SK-N-SH treated with all-trans-retinoic acid at 6 μM for 48 hours (cell line): Measurements from ENCODE around the gene CD101.

Experiments
- ATAC-seq: fragments of 200-7000 bp; cut with Tn5 transposase; 3 replicates; pipeline ENCODE4 v1.9.1; 2020; ENCODE audit warnings: mild to moderate bottlenecking, moderate library complexity
- ARNTL ChIP-seq: fragments of 450-650 bp; formaldehyde crosslinking; IDR thresholded peaks from 2 replicates; pipeline ENCODE4 v1.5.0; 2020; ENCODE audit warnings: low read depth, mild to moderate bottlenecking, moderate library complexity, borderline replicate concordance
- BACH2 ChIP-seq: fragments of 250-450 bp; sonication (Bioruptor Pico); IDR thresholded peaks from 2 replicates; pipeline ENCODE4 v1.9.0; 2021; ENCODE audit warnings: mild to moderate bottlenecking, borderline replicate concordance
- CSDC2 ChIP-seq: fragments of 250-450 bp; sonication (Bioruptor Pico); IDR thresholded peaks from 2 replicates; pipeline ENCODE4 v1.5.0; 2020; ENCODE audit warnings: mild to moderate bottlenecking, moderate library complexity
- CSRNP3 ChIP-seq: fragments of 250-450 bp; sonication (Bioruptor Pico); IDR thresholded peaks from 2 replicates; pipeline ENCODE4 v1.5.1; 2021; ENCODE audit warnings: mild to moderate bottlenecking, moderate library complexity
- ESRRG ChIP-seq: fragments of 250-450 bp; sonication (Bioruptor Pico); IDR thresholded peaks from 2 replicates; pipeline ENCODE4 v1.6.1; 2021; ENCODE audit warnings: mild to moderate bottlenecking
- GLIS3 ChIP-seq: fragments of 250-450 bp; sonication (Bioruptor Pico); IDR thresholded peaks from 2 replicates; pipeline ENCODE4 v1.5.0; 2020; ENCODE audit warnings: mild to moderate bottlenecking, moderate library complexity
- ISL1 ChIP-seq: fragments of 250-450 bp; sonication (Bioruptor Pico); IDR thresholded peaks from 2 replicates; pipeline ENCODE4 v2.1.2; 2022; ENCODE audit warnings: mild to moderate bottlenecking, moderate library complexity
- PATZ1 ChIP-seq: fragments of 250-450 bp; sonication (Bioruptor Pico); IDR thresholded peaks from 2 replicates; pipeline ENCODE4 v1.8.0; 2020; ENCODE audit warnings: mild to moderate bottlenecking, moderate library complexity, borderline replicate concordance
- POU6F1 ChIP-seq: fragments of 250-450 bp; sonication (Bioruptor Pico); IDR thresholded peaks from 2 replicates; pipeline ENCODE4 v1.8.0; 2021; ENCODE audit warnings: low read depth, mild to moderate bottlenecking, moderate library complexity, borderline replicate concordance
- PPARA ChIP-seq: fragments of 250-450 bp; sonication (Bioruptor Pico); IDR thresholded peaks from 2 replicates; pipeline ENCODE4 v1.5.0; 2020; ENCODE audit warnings: mild to moderate bottlenecking, borderline replicate concordance
- RARB ChIP-seq: fragments of 250-450 bp; sonication (Bioruptor Pico); IDR thresholded peaks from 2 replicates; pipeline ENCODE4 v1.8.0; 2021; ENCODE audit warnings: mild to moderate bottlenecking, moderate library complexity
- SNAI2 ChIP-seq: fragments of 250-450 bp; sonication (Bioruptor Pico); IDR thresholded peaks from 2 replicates; pipeline ENCODE4 v1.5.0; 2020; ENCODE audit warnings: mild to moderate bottlenecking, moderate library complexity
- TCF4 ChIP-seq: fragments of 250-450 bp; sonication (Bioruptor Pico); IDR thresholded peaks from 2 replicates; pipeline ENCODE4 v1.8.0; 2021; ENCODE audit warnings: mild to moderate bottlenecking, moderate library complexity, borderline replicate concordance
- TOX ChIP-seq: fragments of 250-450 bp; sonication (Bioruptor Pico); IDR thresholded peaks from 2 replicates; pipeline ENCODE4 v1.8.0; 2021; ENCODE audit warnings: mild to moderate bottlenecking, moderate library complexity, borderline replicate concordance
- TSHZ2 ChIP-seq: fragments of 250-450 bp; sonication (Bioruptor Pico); IDR thresholded peaks from 2 replicates; pipeline ENCODE4 v1.5.0; 2020; ENCODE audit warnings: mild to moderate bottlenecking, moderate library complexity
- ZC3H10 ChIP-seq: fragments of 250-450 bp; sonication (Bioruptor Pico); IDR thresholded peaks from 2 replicates; pipeline ENCODE4 v1.5.1; 2021; ENCODE audit warnings: mild to moderate bottlenecking, moderate library complexity
- ZFP3 ChIP-seq: fragments of 250-450 bp; sonication (Bioruptor Pico); IDR thresholded peaks from 2 replicates; pipeline ENCODE4 v1.5.0; 2020; ENCODE audit warnings: mild to moderate bottlenecking, moderate library complexity
- ZFP30 ChIP-seq: fragments of 450-650 bp; formaldehyde crosslinking; IDR thresholded peaks from 2 replicates; pipeline ENCODE4 v1.5.0; 2022; ENCODE audit warnings: mild to moderate bottlenecking, moderate library complexity
- ZNF70 ChIP-seq: fragments of 450-650 bp; formaldehyde crosslinking; IDR thresholded peaks from 2 replicates; pipeline ENCODE4 v1.5.0; 2020; ENCODE audit warnings: mild to moderate bottlenecking, moderate library complexity
- ZNF8 ChIP-seq: fragments of 450-650 bp; formaldehyde crosslinking; IDR thresholded peaks from 2 replicates; pipeline ENCODE4 v1.5.0; 2020; ENCODE audit warnings: mild to moderate bottlenecking, moderate library complexity
- TF ChIP-seq, protein P1 (sequence below): fragments of 250-450 bp; sonication (Bioruptor Pico); IDR thresholded peaks from 2 replicates; pipeline ENCODE4 v1.5.1; 2020; ENCODE audit warnings: low read depth, mild to moderate bottlenecking, moderate library complexity

Gene CD101

GRCh38 chr1:116987256-116987555 lies 14.4 kb upstream of the CD101 start:
- no peak for TF ChIP-seq ZFP30 (CRISPR knock-in tag)
- TF ChIP-seq TSHZ2 (CRISPR knock-in tag), result no peak
- no peak for TF ChIP-seq POU6F1 (CRISPR knock-in tag)
- no peak for TF ChIP-seq ZNF8 (CRISPR knock-in tag)
- TF ChIP-seq GLIS3 (CRISPR knock-in tag), result no peak
- no peak for TF ChIP-seq ARNTL (CRISPR knock-in tag)
- no peak for TF ChIP-seq PPARA
- no peak for TF ChIP-seq BACH2 (CRISPR knock-in tag)
- no peak for TF ChIP-seq CSRNP3 (CRISPR knock-in tag)
- no peak for TF ChIP-seq TCF4 (CRISPR knock-in tag)
- TF ChIP-seq ISL1 (CRISPR knock-in tag), result no peak
- no peak for TF ChIP-seq RARB (CRISPR knock-in tag)
- no peak for TF ChIP-seq CSDC2 (CRISPR knock-in tag)
- no peak for ATAC-seq

DNA sequence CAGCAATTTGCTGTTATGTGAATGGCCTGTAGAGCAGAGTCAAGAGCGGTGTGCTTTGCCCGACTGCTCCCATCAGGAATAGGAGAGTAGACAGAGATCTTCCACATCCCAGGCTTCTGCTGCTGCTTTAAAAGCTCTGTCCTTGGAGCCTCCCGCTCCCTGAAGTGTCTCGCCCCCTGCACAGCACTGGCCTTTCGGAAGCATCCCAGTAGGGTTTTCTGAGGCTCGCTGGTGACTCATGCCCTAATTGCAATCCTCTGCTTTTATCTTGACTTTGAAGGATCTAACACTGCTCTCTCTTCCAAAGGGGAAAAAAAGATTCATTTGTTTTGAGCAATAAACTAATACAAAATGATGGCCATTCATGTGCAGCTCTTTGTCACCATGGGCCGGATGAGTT lies 13.3 kb upstream of the CD101 start:
- no peak; the same call in 2 of the 3 replicates for ATAC-seq
- TF ChIP-seq CSDC2 (CRISPR knock-in tag) (no peak), ZFP3 (CRISPR knock-in tag) (no peak), CSRNP3 (CRISPR knock-in tag) (no peak), BACH2 (CRISPR knock-in tag) (no peak), ESRRG (no peak), PPARA (no peak), RARB (CRISPR knock-in tag) (no peak), ZNF70 (no peak), TSHZ2 (CRISPR knock-in tag) (no peak)
- TF ChIP-seq, protein P1, sequence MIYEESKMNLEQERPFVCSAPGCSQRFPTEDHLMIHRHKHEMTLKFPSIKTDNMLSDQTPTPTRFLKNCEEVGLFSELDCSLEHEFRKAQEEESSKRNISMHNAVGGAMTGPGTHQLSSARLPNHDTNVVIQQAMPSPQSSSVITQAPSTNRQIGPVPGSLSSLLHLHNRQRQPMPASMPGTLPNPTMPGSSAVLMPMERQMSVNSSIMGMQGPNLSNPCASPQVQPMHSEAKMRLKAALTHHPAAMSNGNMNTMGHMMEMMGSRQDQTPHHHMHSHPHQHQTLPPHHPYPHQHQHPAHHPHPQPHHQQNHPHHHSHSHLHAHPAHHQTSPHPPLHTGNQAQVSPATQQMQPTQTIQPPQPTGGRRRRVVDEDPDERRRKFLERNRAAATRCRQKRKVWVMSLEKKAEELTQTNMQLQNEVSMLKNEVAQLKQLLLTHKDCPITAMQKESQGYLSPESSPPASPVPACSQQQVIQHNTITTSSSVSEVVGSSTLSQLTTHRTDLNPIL, result no peak

DNA sequence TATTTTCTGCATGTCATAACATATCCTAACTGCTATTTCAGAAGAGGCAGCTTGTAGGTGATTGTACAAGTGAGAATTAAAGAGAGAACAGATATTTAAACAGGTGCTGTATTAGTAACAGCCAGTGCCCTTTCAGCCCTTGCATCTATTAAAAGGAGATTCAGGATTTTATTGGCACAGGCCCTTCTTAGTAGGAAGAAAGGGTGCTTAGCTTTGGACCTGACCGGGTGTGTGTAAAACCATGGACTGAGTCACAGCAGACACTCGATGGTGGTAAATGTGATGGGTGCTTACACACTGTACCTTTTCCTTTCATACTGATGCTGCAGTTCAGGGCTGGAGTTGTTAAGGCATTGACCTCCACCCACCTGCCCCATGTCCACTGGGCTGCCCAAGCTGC lies 12.7 kb upstream of the CD101 start:
- no peak for ATAC-seq
- TF ChIP-seq SNAI2 (CRISPR knock-in tag) (no peak), TOX (no peak), ZFP3 (CRISPR knock-in tag) (no peak), ISL1 (CRISPR knock-in tag) (no peak), PATZ1 (CRISPR knock-in tag) (no peak), RARB (CRISPR knock-in tag) (no peak), ZC3H10 (CRISPR knock-in tag) (no peak), GLIS3 (CRISPR knock-in tag) (no peak), CSRNP3 (CRISPR knock-in tag) (no peak)
- TF ChIP-seq, protein P1, result no peak
